ENCODE results near the gene CD83.
"Not testable (repeated sequence)": the region's sequence is repeated elsewhere in the genome, so short reads cannot be mapped to it uniquely, and the experiment has no call there.

The CD83 gene

DNA sequence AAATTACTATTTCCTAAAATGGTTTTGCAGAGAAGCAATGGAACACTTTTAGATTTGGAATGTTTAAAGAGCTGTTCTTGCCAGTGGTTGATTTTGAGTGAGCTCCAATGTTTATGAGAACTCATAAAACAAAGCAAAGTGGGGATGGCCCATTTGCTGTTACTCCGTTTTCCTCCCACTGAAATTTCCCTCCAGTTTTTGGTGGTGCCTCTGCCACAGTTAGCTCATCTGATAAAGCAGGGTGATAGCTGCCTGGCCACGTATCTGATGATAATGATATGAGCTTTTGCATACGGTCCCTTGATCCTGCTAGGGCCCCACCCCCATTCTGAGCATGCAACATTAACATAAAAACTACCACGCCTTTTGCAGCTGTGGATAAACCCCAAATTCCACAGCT, 10.4 kb downstream of the CD83 start:
- no peak for DNase-seq

DNA sequence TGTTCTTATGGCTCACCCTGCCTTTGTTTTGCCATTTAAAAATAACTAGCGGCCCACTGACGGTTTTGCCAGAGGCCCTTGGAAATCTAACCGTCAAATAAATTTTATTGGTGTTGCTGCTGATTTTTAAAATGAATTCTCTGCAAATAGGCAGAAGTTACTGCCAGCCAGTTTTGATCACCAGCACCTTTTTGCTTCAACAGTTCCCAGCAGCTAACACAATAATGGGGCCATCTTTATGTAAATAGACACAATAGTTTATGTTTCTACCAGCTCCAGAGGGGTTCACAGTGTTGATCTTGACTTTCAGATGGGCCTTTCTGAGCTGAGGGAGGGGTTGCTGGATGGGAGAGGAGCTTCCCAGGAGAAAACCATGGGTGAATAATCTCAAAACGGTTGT, 11.2 kb downstream of the CD83 start:
- no peak for DNase-seq

DNA sequence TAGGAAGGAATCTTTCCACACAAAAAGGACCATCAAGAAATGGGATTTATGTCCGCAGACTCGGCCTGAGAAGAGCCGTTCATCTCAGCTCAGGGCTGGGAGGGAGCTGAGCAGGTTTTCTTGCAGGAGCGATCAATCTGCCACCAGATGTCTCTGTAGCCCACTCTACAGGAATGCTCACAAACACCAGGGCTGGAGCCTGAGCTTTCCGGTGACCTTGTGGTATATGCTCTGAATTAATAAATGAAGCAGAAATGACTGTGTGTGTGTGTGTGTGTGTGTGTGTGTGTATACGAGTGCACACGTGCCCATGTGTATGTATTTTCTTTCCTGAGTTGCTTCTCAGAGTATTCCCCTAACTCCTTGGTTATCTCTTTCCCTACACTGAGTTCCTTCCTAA, 12.0 kb downstream of the CD83 start:
- DNase-seq, result no peak

GRCh38 chr6:14130435-14131075, 13.0 kb downstream of the CD83 start:
- no peak for DNase-seq

DNA sequence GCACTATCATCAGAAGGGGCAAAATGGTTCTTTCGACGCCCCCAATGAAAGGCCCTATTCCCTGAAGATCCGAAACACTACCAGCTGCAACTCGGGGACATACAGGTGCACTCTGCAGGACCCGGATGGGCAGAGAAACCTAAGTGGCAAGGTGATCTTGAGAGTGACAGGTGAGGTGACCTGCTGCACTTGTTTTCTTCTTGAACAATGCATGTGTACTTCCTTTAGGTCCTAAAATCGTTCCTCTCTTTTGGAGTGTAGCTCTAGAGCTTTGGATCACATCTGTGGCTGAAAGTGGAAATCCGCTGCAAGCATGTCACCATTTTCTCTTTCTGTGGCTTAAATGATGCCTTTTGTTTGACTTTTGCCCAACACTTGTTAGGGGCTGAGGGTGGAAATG, 14.0 kb downstream of the CD83 start:
- no peak for DNase-seq

GRCh38 chr6:14132244-14132920, 14.8 kb downstream of the CD83 start:
- DNase-seq, result no peak

GRCh38 chr6:14132921-14133275, 15.3 kb downstream of the CD83 start:
- DNase-seq, result no peak

DNA sequence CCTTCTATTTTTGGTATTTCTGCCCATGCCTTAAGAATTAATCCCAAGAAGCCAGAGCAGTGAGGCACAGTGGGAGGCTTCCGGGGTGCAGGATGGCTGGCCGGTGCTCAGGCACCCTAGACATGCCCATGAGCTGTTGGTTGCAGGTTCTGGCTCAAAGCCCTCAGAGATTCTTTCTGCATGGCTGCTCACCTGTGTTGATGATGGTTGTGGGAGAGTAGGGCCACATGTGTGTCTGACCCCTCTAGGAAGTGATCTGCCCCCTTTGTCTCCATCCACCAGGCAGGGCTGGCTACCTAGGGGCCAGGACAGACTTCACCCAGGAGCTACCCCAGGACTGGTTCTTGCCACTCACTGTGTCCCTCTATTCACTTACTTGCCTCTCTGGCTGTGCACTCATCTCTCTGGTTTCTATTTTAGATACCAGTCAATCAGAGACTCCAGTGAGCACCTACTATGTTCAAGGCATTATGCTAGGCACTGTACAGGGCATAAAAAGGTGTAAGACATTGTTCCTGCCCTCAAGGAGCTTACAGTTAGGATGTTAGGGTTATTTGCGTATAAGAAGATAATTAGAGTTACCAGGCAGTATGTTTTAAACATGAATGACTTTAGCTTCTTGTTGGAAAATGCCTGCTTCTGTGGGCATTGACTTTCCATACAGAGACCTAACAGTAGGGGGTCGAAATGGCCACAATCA, 16.8 kb downstream of the CD83 start:
- DNase-seq, result no peak

- DNase-seq, result no peak
These were observed 18.4 kb downstream of the CD83 start for GRCh38 chr6:14135893-14136539.

GRCh38 chr6:14138701-14139215, 21.2 kb downstream of the CD83 start:
- DNase-seq, result no peak

DNA sequence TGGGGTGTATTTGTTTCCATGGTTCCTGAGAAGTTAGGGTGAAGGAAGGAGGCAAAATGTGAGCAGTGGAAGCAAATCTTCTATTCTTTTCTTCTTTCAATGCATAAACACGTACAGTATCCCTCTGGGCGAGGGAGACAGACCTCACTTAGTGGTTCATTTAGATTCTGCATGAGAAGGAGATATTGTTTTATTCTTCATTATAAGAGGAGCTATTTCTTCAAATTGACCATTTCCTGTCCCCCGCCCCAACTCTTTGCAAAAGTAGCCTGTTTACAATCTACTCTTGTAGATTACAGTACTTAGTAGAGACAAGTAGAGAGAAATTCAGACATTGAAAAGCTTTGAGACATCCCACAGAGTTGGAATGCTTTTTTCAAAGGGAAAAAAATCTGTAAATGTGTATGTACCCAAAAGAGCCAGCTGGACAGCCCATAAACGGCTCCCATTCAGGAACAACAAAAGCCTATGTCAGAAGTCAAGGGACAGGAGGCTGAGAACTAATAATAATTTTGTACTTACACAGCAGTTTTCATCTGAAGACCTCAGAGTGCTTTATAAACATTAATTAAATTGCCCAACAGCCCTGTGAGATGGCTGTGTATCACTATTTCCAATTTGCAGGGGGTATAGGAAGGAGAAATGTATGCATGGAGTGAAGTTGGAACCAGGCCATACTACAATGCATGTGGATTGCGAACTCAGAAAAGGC, 23.9 kb downstream of the CD83 start:
- DNase-seq, result no peak

- DNase-seq, result no peak
These were observed 24.5 kb downstream of the CD83 start for GRCh38 chr6:14142063-14142450.

- DNase-seq, result no peak
These were observed 25.1 kb downstream of the CD83 start for GRCh38 chr6:14142511-14143223.

DNA sequence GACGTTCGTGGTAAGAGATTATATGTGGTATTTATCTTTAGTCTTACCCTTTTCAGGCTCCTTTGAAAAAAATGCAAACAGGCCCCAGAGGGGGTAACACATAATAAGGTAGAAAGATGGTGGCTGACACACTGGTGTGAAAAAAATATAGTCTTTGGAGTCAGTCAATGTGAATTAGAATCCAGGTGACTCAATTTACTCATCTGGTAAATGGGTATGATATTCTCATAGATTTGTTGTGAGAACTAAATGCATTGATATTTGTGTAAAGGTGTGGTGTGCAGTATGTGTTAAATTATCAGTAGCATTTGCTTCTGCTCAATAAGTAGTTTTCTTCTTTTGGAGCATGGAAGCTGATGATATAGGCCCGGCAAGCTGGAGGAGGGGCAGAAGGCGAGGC, 25.7 kb downstream of the CD83 start:
- DNase-seq, result no peak

GRCh38 chr6:14144678-14145113, 27.1 kb downstream of the CD83 start:
- peak; percentile 72 to 83 for DNase-seq

GRCh38 chr6:14146506-14147096, 29.0 kb downstream of the CD83 start:
- DNase-seq, result no peak

- DNase-seq, result no peak
These were observed 30.3 kb downstream of the CD83 start for GRCh38 chr6:14147891-14148290.

DNA sequence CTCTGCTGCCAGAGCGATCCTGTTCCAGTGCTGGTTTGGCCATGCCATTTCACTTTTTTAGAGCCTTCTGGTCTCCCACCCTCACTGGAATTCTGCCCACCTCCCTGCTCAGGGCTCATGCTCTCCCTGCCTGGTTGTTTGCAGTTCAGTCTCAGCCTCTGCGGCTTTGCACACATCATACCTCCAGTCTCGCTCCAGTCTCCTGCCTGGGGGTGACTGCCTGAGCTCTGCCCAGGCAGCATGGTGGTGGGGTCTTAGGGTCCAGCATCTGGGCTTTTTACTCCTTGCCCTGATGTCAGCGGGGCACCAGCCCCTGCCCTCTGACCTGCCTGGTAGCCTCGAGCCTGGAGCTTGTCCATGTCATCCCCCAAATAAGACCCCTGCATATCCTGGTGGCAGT, 30.9 kb downstream of the CD83 start:
- DNase-seq, result no peak

DNA sequence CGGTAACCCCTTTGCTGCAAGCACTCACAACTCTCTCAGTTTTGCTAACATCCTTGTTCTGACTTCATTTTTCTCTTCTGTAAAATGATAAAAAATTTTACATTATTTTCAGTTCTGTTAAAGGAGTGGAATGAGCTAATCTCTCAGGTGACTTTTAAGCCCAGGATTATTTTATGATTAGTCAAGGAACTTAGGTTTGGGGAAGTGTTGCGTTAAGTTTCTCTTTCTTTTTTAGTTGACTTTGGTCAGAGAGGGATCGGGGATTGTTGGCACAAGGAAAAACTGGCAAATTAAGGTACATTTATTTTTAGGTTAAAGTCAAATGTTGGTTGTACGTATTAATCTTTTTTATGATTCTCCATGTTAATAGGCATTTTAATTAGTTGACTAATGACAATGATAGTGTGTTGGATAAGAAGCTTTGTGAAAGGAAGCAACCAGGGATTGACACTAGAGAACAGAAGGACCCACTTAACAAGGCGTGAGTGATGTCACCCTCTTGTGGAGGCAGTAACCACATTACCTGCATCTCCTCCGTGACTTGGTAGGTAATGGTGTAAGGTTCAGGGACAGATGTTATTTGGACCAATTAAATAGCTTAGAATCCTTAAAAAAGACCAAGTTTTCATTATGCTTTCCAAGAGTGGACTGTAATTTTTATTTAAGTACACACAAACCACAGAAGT, 31.6 kb downstream of the CD83 start:
- DNase-seq, result no peak

DNA sequence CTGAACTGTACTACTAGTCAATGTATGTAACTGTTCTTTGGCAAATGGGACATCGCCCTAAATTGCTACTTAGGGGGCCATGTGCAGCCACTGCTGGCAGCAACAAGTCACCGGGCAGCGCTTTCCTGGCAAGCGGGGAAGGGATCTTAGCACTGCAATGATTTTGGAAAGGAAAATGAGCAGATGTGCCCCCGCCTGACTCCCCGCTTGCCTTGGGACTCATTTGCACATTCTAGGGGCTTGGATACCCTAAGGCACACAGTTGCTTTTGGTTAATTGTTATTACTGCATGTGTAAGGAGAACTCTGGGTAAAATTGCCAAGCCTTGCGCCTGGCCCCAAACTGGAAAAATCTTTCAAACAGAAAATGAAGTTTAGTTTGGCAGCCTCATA, 32.2 kb downstream of the CD83 start:
- DNase-seq, result no peak

GRCh38 chr6:14151300-14151699, 33.7 kb downstream of the CD83 start:
- not testable (repeated sequence) for DNase-seq

Measured in activated CD4-positive, alpha-beta T cell treated with anti-CD3 and anti-CD28 coated beads for 4 hours (primary cell).